ENCODE measurements around the gene BNC2. TPM values are rescaled to one million over a fixed set of nuclear protein-coding genes. Genes with fewer than 3 reads are reported as not detected.
A peak's percentile ranks its signal among the peaks of the same experiment; 100 is the strongest.

The BNC2 gene
- total RNA-seq, 1 experiment from 2014 or later = 5.7 TPM

DNA sequence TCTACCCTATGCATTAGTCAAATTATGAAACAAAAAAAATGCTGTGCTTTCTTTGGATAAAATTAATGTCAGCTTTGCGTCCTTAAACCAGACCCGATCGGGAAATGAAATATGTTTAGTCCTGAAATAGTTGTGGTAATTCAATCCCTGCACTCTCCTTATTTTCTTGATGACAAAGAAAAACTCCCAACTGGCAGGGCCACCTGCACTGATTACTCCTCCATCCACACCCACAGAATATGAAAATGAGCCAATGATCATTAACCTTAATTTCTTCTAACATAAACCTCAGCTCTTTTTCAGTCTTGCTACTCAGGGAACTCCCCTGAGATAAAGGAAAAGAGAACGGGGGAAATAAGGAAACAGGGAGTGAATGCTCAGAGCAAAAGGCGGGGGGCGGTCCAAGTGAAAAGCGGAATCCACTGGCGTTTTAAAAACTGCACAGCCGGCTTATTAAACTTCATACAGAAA, 245.3 kb downstream of the BNC2 start:
- CTCF ChIA-PET = no interaction called here
- intact Hi-C loops (cut with micrococcal nuclease; ENCODE audit: unreplicated experiment) (loop anchor here (10.0 kb wide), 1 partner anchor 80 kb away; no protein-coding TSS in a partner anchor), in situ Hi-C loops (cut with HindIII; ENCODE audit: low pct_unique_long_range_greater_than_20kb, low sequenced_read_pairs) (no loop called here)
- POLR2A ChIA-PET = no interaction called here
- Histone ChIP-seq H3K9me3 (ENCODE audit: control insufficient read depth, insufficient read depth, low read depth, low read length) (no peaks in the 10 kb centered on the region), H3K27ac (ENCODE audit: low read length) (peak overlapping the region; percentile 88), H3K4me1 (ENCODE audit: control insufficient read depth, insufficient read depth, low read length) (peaks cover 3% of the 10 kb centered on the region), H3K36me3 (ENCODE audit: control insufficient read depth, insufficient read depth, low read length) (no peaks in the 10 kb centered on the region), H3K4me3 (ENCODE audit: low read depth in 2 of 2, low read length in 2 of 2) (peak overlapping the region in 1 of 2 experiments; percentile 37; a peak in 2 of 4 replicates), H3K27me3 (ENCODE audit: control insufficient read depth, insufficient read depth, low read length) (no peaks in the 10 kb centered on the region)
- no TSS peak for BruUV-seq (replicated peaks)
- DNase-seq (ENCODE audit: low read depth, low spot score) (no peak), ATAC-seq (no peak)
- TF ChIP-seq SIN3A (IDR thresholded peaks at IDR 0.05; ENCODE audit: borderline replicate concordance, insufficient read depth, low read depth, low read length) = no peak
- TF ChIP-seq POLR2AphosphoS5 (IDR thresholded peaks at IDR 0.05; ENCODE audit: low read depth, low read length) = no peak
- TF ChIP-seq, protein P1, sequence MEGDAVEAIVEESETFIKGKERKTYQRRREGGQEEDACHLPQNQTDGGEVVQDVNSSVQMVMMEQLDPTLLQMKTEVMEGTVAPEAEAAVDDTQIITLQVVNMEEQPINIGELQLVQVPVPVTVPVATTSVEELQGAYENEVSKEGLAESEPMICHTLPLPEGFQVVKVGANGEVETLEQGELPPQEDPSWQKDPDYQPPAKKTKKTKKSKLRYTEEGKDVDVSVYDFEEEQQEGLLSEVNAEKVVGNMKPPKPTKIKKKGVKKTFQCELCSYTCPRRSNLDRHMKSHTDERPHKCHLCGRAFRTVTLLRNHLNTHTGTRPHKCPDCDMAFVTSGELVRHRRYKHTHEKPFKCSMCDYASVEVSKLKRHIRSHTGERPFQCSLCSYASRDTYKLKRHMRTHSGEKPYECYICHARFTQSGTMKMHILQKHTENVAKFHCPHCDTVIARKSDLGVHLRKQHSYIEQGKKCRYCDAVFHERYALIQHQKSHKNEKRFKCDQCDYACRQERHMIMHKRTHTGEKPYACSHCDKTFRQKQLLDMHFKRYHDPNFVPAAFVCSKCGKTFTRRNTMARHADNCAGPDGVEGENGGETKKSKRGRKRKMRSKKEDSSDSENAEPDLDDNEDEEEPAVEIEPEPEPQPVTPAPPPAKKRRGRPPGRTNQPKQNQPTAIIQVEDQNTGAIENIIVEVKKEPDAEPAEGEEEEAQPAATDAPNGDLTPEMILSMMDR (IDR thresholded peaks at IDR 0.05) = no peak
- TF ChIP-seq, protein P2, sequence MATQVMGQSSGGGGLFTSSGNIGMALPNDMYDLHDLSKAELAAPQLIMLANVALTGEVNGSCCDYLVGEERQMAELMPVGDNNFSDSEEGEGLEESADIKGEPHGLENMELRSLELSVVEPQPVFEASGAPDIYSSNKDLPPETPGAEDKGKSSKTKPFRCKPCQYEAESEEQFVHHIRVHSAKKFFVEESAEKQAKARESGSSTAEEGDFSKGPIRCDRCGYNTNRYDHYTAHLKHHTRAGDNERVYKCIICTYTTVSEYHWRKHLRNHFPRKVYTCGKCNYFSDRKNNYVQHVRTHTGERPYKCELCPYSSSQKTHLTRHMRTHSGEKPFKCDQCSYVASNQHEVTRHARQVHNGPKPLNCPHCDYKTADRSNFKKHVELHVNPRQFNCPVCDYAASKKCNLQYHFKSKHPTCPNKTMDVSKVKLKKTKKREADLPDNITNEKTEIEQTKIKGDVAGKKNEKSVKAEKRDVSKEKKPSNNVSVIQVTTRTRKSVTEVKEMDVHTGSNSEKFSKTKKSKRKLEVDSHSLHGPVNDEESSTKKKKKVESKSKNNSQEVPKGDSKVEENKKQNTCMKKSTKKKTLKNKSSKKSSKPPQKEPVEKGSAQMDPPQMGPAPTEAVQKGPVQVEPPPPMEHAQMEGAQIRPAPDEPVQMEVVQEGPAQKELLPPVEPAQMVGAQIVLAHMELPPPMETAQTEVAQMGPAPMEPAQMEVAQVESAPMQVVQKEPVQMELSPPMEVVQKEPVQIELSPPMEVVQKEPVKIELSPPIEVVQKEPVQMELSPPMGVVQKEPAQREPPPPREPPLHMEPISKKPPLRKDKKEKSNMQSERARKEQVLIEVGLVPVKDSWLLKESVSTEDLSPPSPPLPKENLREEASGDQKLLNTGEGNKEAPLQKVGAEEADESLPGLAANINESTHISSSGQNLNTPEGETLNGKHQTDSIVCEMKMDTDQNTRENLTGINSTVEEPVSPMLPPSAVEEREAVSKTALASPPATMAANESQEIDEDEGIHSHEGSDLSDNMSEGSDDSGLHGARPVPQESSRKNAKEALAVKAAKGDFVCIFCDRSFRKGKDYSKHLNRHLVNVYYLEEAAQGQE (IDR thresholded peaks at IDR 0.05; ENCODE audit: insufficient read depth in 1 of 2, low read depth in 2 of 2, low read length in 1 of 2) = no peak
- no peak for TF ChIP-seq TCF7L2 (IDR thresholded peaks at IDR 0.05; ENCODE audit: low read depth, low read length)

GRCh38 chr9:16624744-16625117, 245.7 kb downstream of the BNC2 start:
- Histone ChIP-seq H3K9me3 (ENCODE audit: control insufficient read depth, insufficient read depth, low read depth, low read length) (no peaks in the 10 kb centered on the region), H3K4me3 (ENCODE audit: low read depth in 2 of 2, low read length in 2 of 2) (peak overlapping the region in 1 of 2 experiments; percentile 37; a peak in 1 of 4 replicates), H3K27me3 (ENCODE audit: control insufficient read depth, insufficient read depth, low read length) (no peaks in the 10 kb centered on the region), H3K4me1 (ENCODE audit: control insufficient read depth, insufficient read depth, low read length) (peaks cover 3% of the 10 kb centered on the region), H3K36me3 (ENCODE audit: control insufficient read depth, insufficient read depth, low read length) (no peaks in the 10 kb centered on the region), H3K27ac (ENCODE audit: low read length) (peak overlapping the region; percentile 88)
- POLR2A ChIA-PET = no interaction called here
- CTCF ChIA-PET = no interaction called here
- no peak for DNase-seq (ENCODE audit: low read depth, low spot score)
- no peak for ATAC-seq
- TF ChIP-seq POLR2AphosphoS5 (IDR thresholded peaks at IDR 0.05; ENCODE audit: low read depth, low read length) = no peak
- TF ChIP-seq SIN3A (IDR thresholded peaks at IDR 0.05; ENCODE audit: borderline replicate concordance, insufficient read depth, low read depth, low read length) = no peak
- TF ChIP-seq, protein P1 (IDR thresholded peaks at IDR 0.05) = no peak
- TF ChIP-seq, protein P2 (IDR thresholded peaks at IDR 0.05; ENCODE audit: insufficient read depth in 1 of 2, low read depth in 2 of 2, low read length in 1 of 2) = no peak
- no peak for TF ChIP-seq TCF7L2 (IDR thresholded peaks at IDR 0.05; ENCODE audit: low read depth, low read length)
- in situ Hi-C loops (cut with HindIII; ENCODE audit: low pct_unique_long_range_greater_than_20kb, low sequenced_read_pairs) (no loop called here), intact Hi-C loops (cut with micrococcal nuclease; ENCODE audit: unreplicated experiment) (loop anchor here (10.0 kb wide), 1 partner anchor 80 kb away; no protein-coding TSS in a partner anchor)
- BruUV-seq (replicated peaks) = no TSS peak

Data from Panc1 (cell line).